Mesenchymal stem cell (in vitro differentiated cells and primary cell): Measurements from ENCODE around the gene KIAA0753.

ENCODE experiments used
- DNase-seq: peaks from one replicate; pipeline ENCODE4 v3.0.0-alpha.2; 2013
- H2AFZ ChIP-seq: one replicate; pipeline ENCODE4 v1.6.1; 2013; ENCODE audit warnings: low read depth, mild to moderate bottlenecking, control low read depth, inconsistent platforms, low read length, moderate library complexity
- H2AK5ac ChIP-seq: 2 replicates; pipeline ENCODE4 v1.6.1; 2013; ENCODE audit warnings: low read length, moderate library complexity, mild to moderate bottlenecking, inconsistent platforms; ENCODE audit not compliant: severe bottlenecking
- H2BK120ac ChIP-seq: one replicate; pipeline ENCODE4 v1.6.1; 2013; ENCODE audit warnings: low read depth, mild to moderate bottlenecking, inconsistent platforms, low read length, moderate library complexity
- H2BK12ac ChIP-seq, 2 experiments: one replicate each; pipeline ENCODE4 v1.6.1; 2013; ENCODE audit warnings: inconsistent platforms in 2 of 2, low read length in 2 of 2, mild to moderate bottlenecking in 2 of 2, moderate library complexity in 2 of 2, control low read depth in 1 of 2
- H2BK15ac ChIP-seq: one replicate; pipeline ENCODE4 v1.6.1; 2013; ENCODE audit warnings: mild to moderate bottlenecking, low read depth, inconsistent platforms; ENCODE audit not compliant: poor library complexity, severe bottlenecking
- H2BK5ac ChIP-seq: 2 replicates; pipeline ENCODE4 v1.6.1; 2013; ENCODE audit warnings: low read depth, mild to moderate bottlenecking, low read length, control low read depth, inconsistent platforms; ENCODE audit not compliant: poor library complexity, severe bottlenecking
- H3K14ac ChIP-seq, 2 experiments: one replicate each; pipeline ENCODE4 v1.6.1; 2013; ENCODE audit warnings: inconsistent platforms in 2 of 2, low read length in 2 of 2, control low read depth in 1 of 2, mild to moderate bottlenecking in 1 of 2, moderate library complexity in 1 of 2
- H3K18ac ChIP-seq, 2 experiments: one replicate each; pipeline ENCODE4 v1.6.1; 2013; ENCODE audit warnings: inconsistent platforms in 2 of 2, low read length in 2 of 2, control low read depth in 1 of 2, low read depth in 1 of 2, mild to moderate bottlenecking in 1 of 2
- H3K23ac ChIP-seq, 2 experiments: one replicate each; pipeline ENCODE4 v1.6.1; 2013; ENCODE audit warnings: inconsistent platforms in 2 of 2, low read length in 2 of 2, mild to moderate bottlenecking in 2 of 2, moderate library complexity in 2 of 2, control low read depth in 1 of 2
- H3K27ac ChIP-seq: 2 replicates; pipeline ENCODE4 v1.5.1; 2013; ENCODE audit warnings: mild to moderate bottlenecking, moderate library complexity, low read length, control low read depth, inconsistent platforms; ENCODE audit not compliant: poor library complexity, severe bottlenecking
- H3K27me3 ChIP-seq, 2 experiments: 2 replicates each; pipeline versions ENCODE4 v1.6.1 to v1.7.0; 2013; ENCODE audit warnings: low read length in 2 of 2, mild to moderate bottlenecking in 2 of 2, moderate library complexity in 2 of 2, control low read depth in 1 of 2, inconsistent platforms in 1 of 2; ENCODE audit not compliant: control insufficient read depth in 1 of 2, insufficient read depth in 1 of 2
- H3K36me3 ChIP-seq, 2 experiments: 2 replicates each; pipeline versions ENCODE4 v1.6.1 to v1.7.0; 2013; ENCODE audit warnings: low read length in 2 of 2, control low read depth in 1 of 2, inconsistent platforms in 1 of 2, low read depth in 1 of 2, mild to moderate bottlenecking in 1 of 2; ENCODE audit not compliant: insufficient read depth in 2 of 2, control insufficient read depth in 1 of 2
- H3K4ac ChIP-seq, 2 experiments: one replicate each; pipeline ENCODE4 v1.6.1; 2013; ENCODE audit warnings: inconsistent platforms in 2 of 2, low read length in 2 of 2, mild to moderate bottlenecking in 2 of 2, moderate library complexity in 2 of 2, control low read depth in 1 of 2, low read depth in 1 of 2
- H3K4me1 ChIP-seq: 2 replicates; pipeline ENCODE4 v1.6.1; 2013; ENCODE audit warnings: low read depth, low read length, control low read depth; ENCODE audit not compliant: control insufficient read depth, insufficient read depth
- H3K4me2 ChIP-seq: 2 replicates; pipeline ENCODE4 v1.6.1; 2013; ENCODE audit warnings: low read length, mild to moderate bottlenecking, inconsistent platforms; ENCODE audit not compliant: poor library complexity, severe bottlenecking
- H3K4me3 ChIP-seq, 2 experiments: 2 replicates each; pipeline versions ENCODE4 v1.5.1 to v1.7.0; 2013; ENCODE audit warnings: low read length in 2 of 2, mild to moderate bottlenecking in 2 of 2, control low read depth in 1 of 2, low read depth in 1 of 2; ENCODE audit not compliant: insufficient read depth in 1 of 2
- H3K79me1 ChIP-seq: replicated peaks from 2 replicates; pipeline ENCODE4 v1.6.1; 2013; ENCODE audit warnings: mild to moderate bottlenecking, control low read depth, low read length, inconsistent platforms; ENCODE audit not compliant: poor library complexity, severe bottlenecking
- H3K9ac ChIP-seq: 2 replicates; pipeline ENCODE4 v1.7.0; 2013; ENCODE audit warnings: mild to moderate bottlenecking, low read length, moderate library complexity
- H3K9me3 ChIP-seq: 2 replicates; pipeline ENCODE4 v1.7.0; 2013; ENCODE audit warnings: mild to moderate bottlenecking, low read length; ENCODE audit not compliant: control insufficient read depth
- H4K8ac ChIP-seq: one replicate; pipeline ENCODE4 v1.6.1; 2013; ENCODE audit warnings: inconsistent platforms, mild to moderate bottlenecking, low read length, moderate library complexity
- H4K91ac ChIP-seq: one replicate; pipeline ENCODE4 v1.6.1; 2013; ENCODE audit warnings: mild to moderate bottlenecking, low read length, inconsistent platforms
- WGBS: methylation state at CpG from one replicate; pipeline ENCODE4 v1.1.7; 2013; ENCODE audit warnings: mixed read lengths; 5-methylcytosine and 5-hydroxymethylcytosine counted together

The KIAA0753 gene

DNA sequence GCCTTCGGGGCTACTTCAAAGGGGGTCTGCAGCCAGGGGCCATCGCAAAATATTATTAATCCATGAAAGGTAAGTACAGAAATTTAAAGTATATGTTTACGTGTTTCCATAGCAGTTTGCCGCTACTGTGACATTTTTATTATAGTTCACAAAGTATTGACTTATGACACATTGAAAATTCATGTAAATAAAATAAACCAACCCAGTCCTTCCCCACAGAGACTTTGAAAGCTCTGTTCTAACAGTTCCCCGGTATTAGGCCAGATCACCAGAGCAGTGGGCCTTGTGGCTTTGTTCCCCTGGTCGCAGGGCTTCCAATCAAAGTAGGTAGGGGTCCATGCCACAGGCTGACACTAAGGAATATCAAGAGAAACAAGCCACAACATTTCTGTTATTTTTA lies 13.9 kb downstream of the KIAA0753 start:
- Histone ChIP-seq H3K14ac (no peak overlapping the region), H4K8ac (no peak overlapping the region), H3K79me1 (peaks cover 27% of the 10 kb centered on the region), H3K9me3 (no peaks in the 10 kb centered on the region), H3K9ac (no peak overlapping the region), H2BK5ac (no peak overlapping the region), H2AFZ (no peak overlapping the region), H3K4ac (no peak overlapping the region), H2BK12ac (no peak overlapping the region), H2AK5ac (no peak overlapping the region), H2BK15ac (no peak overlapping the region), H3K4me3 (no peak overlapping the region), H4K91ac (no peak overlapping the region), H3K23ac (no peak overlapping the region), H3K27me3 (no peaks in the 10 kb centered on the region), H2BK120ac (no peak overlapping the region), H3K4me1 (no peaks in the 10 kb centered on the region), H3K27ac (no peak overlapping the region), H3K36me3 (peaks cover 6 to 91% of the 10 kb centered on the region in 2 experiments), H3K4me2 (no peak overlapping the region), H3K18ac (no peak overlapping the region)
- 93% methylated on average over 4 of the region's 6 CpGs for WGBS
- DNase-seq, result no peak

DNA sequence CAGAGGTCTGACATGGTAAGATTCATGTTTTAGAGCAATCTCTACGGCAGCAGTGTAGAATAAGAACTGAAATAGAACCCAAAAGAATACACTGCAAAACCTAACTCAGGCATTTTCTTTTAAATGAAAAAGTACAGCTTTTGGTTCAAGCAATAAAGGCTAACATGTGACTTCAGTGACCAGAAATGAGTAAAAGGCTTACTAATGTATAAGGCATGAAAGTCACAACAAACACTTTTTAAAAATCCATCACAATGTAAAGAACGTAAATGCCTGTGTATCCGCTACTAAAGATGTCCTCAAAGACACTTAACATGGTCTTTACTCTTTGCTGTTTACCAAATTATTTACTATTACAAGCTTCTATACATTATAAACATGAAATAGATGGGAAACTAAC lies 16.6 kb downstream of the KIAA0753 start:
- no peak overlapping the region for H3K27ac ChIP-seq
- peaks cover 24% of the 10 kb centered on the region for H3K79me1 ChIP-seq
- no peak overlapping the region for H2AK5ac ChIP-seq
- no peak overlapping the region for H3K4me3 ChIP-seq
- no peak overlapping the region for H2BK5ac ChIP-seq
- H2BK120ac ChIP-seq, result no peak overlapping the region
- H3K36me3 ChIP-seq, result peaks cover 9 to 91% of the 10 kb centered on the region in 2 experiments
- H3K14ac ChIP-seq, result no peak overlapping the region
- no peak overlapping the region for H2BK15ac ChIP-seq
- peak; percentile 20 for DNase-seq
- H3K27me3 ChIP-seq, result no peaks in the 10 kb centered on the region
- no peaks in the 10 kb centered on the region for H3K4me1 ChIP-seq
- WGBS, result 83% methylated on average over 3 of the region's 3 CpGs
- H2BK12ac ChIP-seq, result no peak overlapping the region
- no peaks in the 10 kb centered on the region for H3K9me3 ChIP-seq
- H3K4me2 ChIP-seq, result no peak overlapping the region
- H3K4ac ChIP-seq, result no peak overlapping the region
- no peak overlapping the region for H2AFZ ChIP-seq
- no peak overlapping the region for H4K91ac ChIP-seq
- H3K9ac ChIP-seq, result peak overlapping the region; percentile 2
- H3K18ac ChIP-seq, result no peak overlapping the region
- no peak overlapping the region for H4K8ac ChIP-seq
- no peak overlapping the region for H3K23ac ChIP-seq

DNA sequence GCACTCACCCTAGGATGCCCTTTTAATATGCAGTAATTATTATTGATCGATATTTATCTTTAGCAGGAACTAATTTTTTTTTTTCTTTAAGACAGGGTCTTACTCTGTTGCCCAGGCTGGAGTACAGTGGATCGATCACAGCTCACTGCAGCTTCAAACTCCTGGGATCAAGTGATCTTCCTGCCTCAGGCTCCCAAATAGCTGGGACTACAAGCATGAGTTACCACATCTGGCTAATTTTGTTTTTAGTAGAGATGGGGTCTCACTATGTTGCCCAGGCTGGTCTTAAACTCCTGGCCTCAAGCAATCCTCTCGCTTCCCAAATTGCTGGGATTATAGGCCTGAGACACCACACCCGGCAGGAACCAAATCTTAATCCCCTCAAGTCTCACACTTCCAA lies 29.3 kb downstream of the KIAA0753 start:
- peaks cover 17 to 78% of the 10 kb centered on the region in 2 experiments for H3K36me3 ChIP-seq
- H2BK15ac ChIP-seq, result no peak overlapping the region
- no peak overlapping the region for H3K27ac ChIP-seq
- H3K23ac ChIP-seq, result no peak overlapping the region
- H3K9ac ChIP-seq, result no peak overlapping the region
- H2AFZ ChIP-seq, result no peak overlapping the region
- H3K18ac ChIP-seq, result no peak overlapping the region
- H3K4me2 ChIP-seq, result no peak overlapping the region
- H3K9me3 ChIP-seq, result no peaks in the 10 kb centered on the region
- H4K91ac ChIP-seq, result no peak overlapping the region
- 97% methylated on average over 3 of the region's 4 CpGs for WGBS
- no peaks in the 10 kb centered on the region for H3K27me3 ChIP-seq
- no peak overlapping the region for H4K8ac ChIP-seq
- H2AK5ac ChIP-seq, result no peak overlapping the region
- no peak overlapping the region for H2BK120ac ChIP-seq
- no peak overlapping the region for H2BK5ac ChIP-seq
- no peak overlapping the region for H3K4me3 ChIP-seq
- H2BK12ac ChIP-seq, result no peak overlapping the region
- H3K4me1 ChIP-seq, result no peaks in the 10 kb centered on the region
- no peak overlapping the region for H3K14ac ChIP-seq
- peaks cover 22% of the 10 kb centered on the region for H3K79me1 ChIP-seq
- no peak for DNase-seq
- H3K4ac ChIP-seq, result no peak overlapping the region

DNA sequence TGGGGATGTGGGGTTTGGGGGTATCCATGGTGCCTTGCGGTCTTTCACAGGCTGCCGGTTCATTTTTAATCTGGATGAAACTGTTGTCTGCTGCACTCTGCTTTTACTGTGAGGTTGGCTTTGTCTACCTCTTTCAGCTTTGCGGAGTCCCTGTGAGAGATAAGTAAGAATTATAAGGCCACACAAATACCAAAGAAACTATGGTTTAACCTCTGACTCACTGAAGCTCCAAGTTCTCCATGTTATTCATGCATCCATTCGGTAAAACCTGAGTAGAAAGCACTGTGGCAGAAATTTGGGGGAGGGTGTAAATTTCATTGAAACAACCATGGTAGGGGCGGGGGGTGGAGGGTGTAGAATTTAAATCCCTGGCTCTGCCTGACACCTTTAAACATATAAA lies 30.5 kb downstream of the KIAA0753 start:
- H2BK15ac ChIP-seq, result no peak overlapping the region
- 92% methylated on average over 2 of the region's 5 CpGs for WGBS

More for the DNA sequence above, 30.5 kb downstream of the KIAA0753 start:
- no peak overlapping the region for H3K4me2 ChIP-seq
- H3K9ac ChIP-seq, result no peak overlapping the region
- no peak overlapping the region for H2BK120ac ChIP-seq
- H3K23ac ChIP-seq, result no peak overlapping the region
- peaks cover 17 to 85% of the 10 kb centered on the region in 2 experiments for H3K36me3 ChIP-seq
- no peak overlapping the region for H3K18ac ChIP-seq
- no peak overlapping the region for H3K4me3 ChIP-seq
- no peak overlapping the region for H4K91ac ChIP-seq
- H2BK5ac ChIP-seq, result no peak overlapping the region
- no peak overlapping the region for H2AFZ ChIP-seq
- no peak overlapping the region for H3K14ac ChIP-seq
- H3K27me3 ChIP-seq, result no peaks in the 10 kb centered on the region
- DNase-seq, result no peak
- H3K79me1 ChIP-seq, result peaks cover 21% of the 10 kb centered on the region
- no peak overlapping the region for H3K4ac ChIP-seq
- no peaks in the 10 kb centered on the region for H3K4me1 ChIP-seq
- H2BK12ac ChIP-seq, result no peak overlapping the region
- H3K27ac ChIP-seq, result no peak overlapping the region
- H3K9me3 ChIP-seq, result no peaks in the 10 kb centered on the region
- no peak overlapping the region for H2AK5ac ChIP-seq
- H4K8ac ChIP-seq, result no peak overlapping the region
